Endometrial microvascular endothelial cells (primary cell): ENCODE data around the gene RAX2. TPM values are rescaled to one million over a fixed set of nuclear protein-coding genes. Genes with fewer than 3 reads are reported as not detected.

ENCODE experiments used
- in situ Hi-C: cut with HindIII; loops from 2 replicates; pipeline ENCODE4 v1.10.0; 2017; ENCODE audit warnings: low sequenced_read_pairs, low pct_unique_long_range_greater_than_20kb; ENCODE audit errors: inconsistent ontology term
- total RNA-seq: library from RNA; depleted of rRNA; stranded (reverse); fragments of >200 nt; gene quantifications from one replicate; pipeline ENCODE4 v1.2.3, GENCODE V29; 2015; ENCODE audit errors: inconsistent ontology term

RAX2 gene
- total RNA-seq, 1 donor from 2014 or later: not detected

- in situ Hi-C loops: no loop called here
Measured at GRCh38 chr19:3803114-3803888, 31.3 kb upstream of the RAX2 start.

GRCh38 chr19:3801412-3802096 lies 29.5 kb upstream of the RAX2 start:
- in situ Hi-C loops: no loop called here

- in situ Hi-C loops: no loop called here
Measured at GRCh38 chr19:3800996-3801395, 29.0 kb upstream of the RAX2 start.

GRCh38 chr19:3798137-3798536 lies 26.1 kb upstream of the RAX2 start:
- in situ Hi-C loops: no loop called here

- in situ Hi-C loops: no loop called here
Measured at GRCh38 chr19:3796358-3796757, 24.3 kb upstream of the RAX2 start.

- in situ Hi-C loops: no loop called here
Measured at GRCh38 chr19:3793799-3794198, 21.8 kb upstream of the RAX2 start.

GRCh38 chr19:3792114-3792513 lies 20.1 kb upstream of the RAX2 start:
- in situ Hi-C loops: no loop called here

GRCh38 chr19:3790941-3791340 lies 18.9 kb upstream of the RAX2 start:
- in situ Hi-C loops: no loop called here

- in situ Hi-C loops: no loop called here
Measured at GRCh38 chr19:3790209-3790734, 18.2 kb upstream of the RAX2 start.

GRCh38 chr19:3788996-3789778 lies 17.2 kb upstream of the RAX2 start:
- in situ Hi-C loops: no loop called here

GRCh38 chr19:3785938-3786824 lies 14.2 kb upstream of the RAX2 start, which contains the start of gene MATK:
Gene MATK (minus strand): TSS chr19:3786381. CDS start chr19:3785135, 1,246 bp downstream.
- in situ Hi-C loops: no loop called here

GRCh38 chr19:3785451-3785937 lies 13.5 kb upstream of the RAX2 start:
- in situ Hi-C loops: no loop called here

GRCh38 chr19:3784607-3785450 lies 12.8 kb upstream of the RAX2 start:
- in situ Hi-C loops: no loop called here

- in situ Hi-C loops: no loop called here
Measured at GRCh38 chr19:3783660-3784584, 11.9 kb upstream of the RAX2 start.

GRCh38 chr19:3782903-3783302 lies 10.9 kb upstream of the RAX2 start:
- in situ Hi-C loops: no loop called here

GRCh38 chr19:3782330-3782729 lies 10.3 kb upstream of the RAX2 start:
- in situ Hi-C loops: no loop called here
